Keratinocyte (primary cell): ENCODE measurements around the gene CCR7. TPM values are rescaled to one million over a fixed set of nuclear protein-coding genes. Genes with fewer than 3 reads are reported as not detected.

Source experiments
- DNase-seq: peaks from one replicate; pipeline ENCODE4 v3.0.0-alpha.2; 2011; ENCODE audit warnings: low read depth, missing footprints, low spot score
- FAIRE-seq: peaks from 2 replicates; lab custom pipeline; 2011; peaks lifted over from hg19 to GRCh38; lab: Jason Lieb, UNC
- H2AFZ ChIP-seq: 2 replicates; pipeline ENCODE4 v1.6.0; 2012; ENCODE audit warnings: low read length, control low read depth, inconsistent platforms; ENCODE audit not compliant: control insufficient read depth
- H3K27ac ChIP-seq: 2 replicates; pipeline ENCODE4 v1.5.1; 2011; ENCODE audit warnings: low read length; ENCODE audit not compliant: control insufficient read depth, insufficient read depth
- H3K27me3 ChIP-seq: 3 replicates; pipeline ENCODE4 v1.6.0; 2011; ENCODE audit warnings: low read length; ENCODE audit not compliant: control insufficient read depth, insufficient read depth; ENCODE audit errors: extremely low read depth
- H3K36me3 ChIP-seq, 2 experiments: 2 replicates in 1 of 2; 3 replicates in 1 of 2; pipeline ENCODE4 v1.5.1; 2011; ENCODE audit warnings: low read length in 2 of 2, mild to moderate bottlenecking in 1 of 2; ENCODE audit not compliant: control insufficient read depth in 2 of 2, insufficient read depth in 2 of 2; ENCODE audit errors: extremely low read depth in 1 of 2
- H3K4me1 ChIP-seq: 3 replicates; pipeline ENCODE4 v1.5.1; 2011; ENCODE audit warnings: low read length; ENCODE audit not compliant: control insufficient read depth, insufficient read depth; ENCODE audit errors: extremely low read depth
- H3K4me2 ChIP-seq: 3 replicates; pipeline ENCODE4 v1.6.0; 2011; ENCODE audit warnings: low read depth, low read length; ENCODE audit not compliant: control insufficient read depth, insufficient read depth; ENCODE audit errors: extremely low read depth
- H3K4me3 ChIP-seq, 3 experiments: fragments of 200-600 bp in 1 of 3; sonication (generic) in 1 of 3; 2 replicates in 2 of 3; 3 replicates in 1 of 3; pipeline ENCODE4 v1.5.1; 2011 to 2016; ENCODE audit warnings: low read length in 3 of 3, mild to moderate bottlenecking in 3 of 3, control low read depth in 2 of 3, inconsistent platforms in 1 of 3, low read depth in 1 of 3, mixed read lengths in 1 of 3, mixed run types in 1 of 3, moderate library complexity in 1 of 3; ENCODE audit not compliant: control insufficient read depth in 2 of 3, insufficient read depth in 2 of 3; ENCODE audit errors: extremely low read depth in 1 of 3
- H3K79me2 ChIP-seq: 2 replicates; pipeline ENCODE4 v1.6.0; 2012; ENCODE audit warnings: low read length; ENCODE audit not compliant: control insufficient read depth, insufficient read depth
- H3K9ac ChIP-seq: 3 replicates; pipeline ENCODE4 v1.6.0; 2011; ENCODE audit warnings: low read length; ENCODE audit not compliant: control insufficient read depth, insufficient read depth; ENCODE audit errors: extremely low read depth
- H3K9me1 ChIP-seq: 3 replicates; pipeline ENCODE4 v1.6.0; 2011; ENCODE audit warnings: low read length; ENCODE audit not compliant: control insufficient read depth, insufficient read depth; ENCODE audit errors: extremely low read depth
- H3K9me3 ChIP-seq: 2 replicates; pipeline ENCODE4 v1.5.1; 2012; ENCODE audit warnings: low read depth, low read length; ENCODE audit not compliant: control insufficient read depth
- H4K20me1 ChIP-seq: 3 replicates; pipeline ENCODE4 v1.6.0; 2011; ENCODE audit warnings: low read length; ENCODE audit not compliant: control insufficient read depth, insufficient read depth; ENCODE audit errors: extremely low read depth
- CTCF ChIP-seq, 3 experiments: IDR thresholded peaks in 1 of 3; conservative IDR thresholded peaks in 1 of 3; optimal IDR thresholded peaks in 1 of 3; 2 replicates in 2 of 3; 3 replicates in 1 of 3; pipeline versions ENCODE3 to v1.5.1; 2011; ENCODE audit warnings: low read length in 3 of 3, mild to moderate bottlenecking in 3 of 3, moderate library complexity in 2 of 3, control low read depth in 1 of 3, inconsistent platforms in 1 of 3; ENCODE audit not compliant: insufficient read depth in 2 of 3; ENCODE audit errors: extremely low read depth in 1 of 3
- EZH2 ChIP-seq: IDR thresholded peaks from one replicate; pipeline ENCODE4 v1.6.1; 2012; ENCODE audit warnings: inconsistent platforms, mild to moderate bottlenecking, low read length, moderate library complexity
- dilution Hi-C: fragments of 300-500 bp; cut with MboI; formaldehyde crosslinking; loops from one replicate; pipeline ENCODE4 v1.7.0; 2020; ENCODE audit warnings: low sequenced_read_pairs; ENCODE audit not compliant: extremely low pct_ligation_motif_present
- polyA plus RNA-seq, 5 experiments: library from polyadenylated mRNA; depleted of rRNA in 3 of 5; stranded (reverse) in 3 of 5; stranded (forward) in 1 of 5; unstranded in 1 of 5; fragments of >200 nt; gene quantifications; 1 replicate in 1 of 5; 2 replicates in 3 of 5; 3 replicates in 1 of 5; pipeline versions ENCODE4 v1.2.1 to v1.2.3, GENCODE V29; 2011 to 2012; ENCODE audit warnings: missing spikeins in 2 of 5, low read depth in 1 of 5, low replicate concordance in 1 of 5

Gene CCR7
- polyA plus RNA-seq, 1 donor (not counting 4 experiments of a cell fraction or from before 2014, with no cell fraction given), result 0.16 TPM

DNA sequence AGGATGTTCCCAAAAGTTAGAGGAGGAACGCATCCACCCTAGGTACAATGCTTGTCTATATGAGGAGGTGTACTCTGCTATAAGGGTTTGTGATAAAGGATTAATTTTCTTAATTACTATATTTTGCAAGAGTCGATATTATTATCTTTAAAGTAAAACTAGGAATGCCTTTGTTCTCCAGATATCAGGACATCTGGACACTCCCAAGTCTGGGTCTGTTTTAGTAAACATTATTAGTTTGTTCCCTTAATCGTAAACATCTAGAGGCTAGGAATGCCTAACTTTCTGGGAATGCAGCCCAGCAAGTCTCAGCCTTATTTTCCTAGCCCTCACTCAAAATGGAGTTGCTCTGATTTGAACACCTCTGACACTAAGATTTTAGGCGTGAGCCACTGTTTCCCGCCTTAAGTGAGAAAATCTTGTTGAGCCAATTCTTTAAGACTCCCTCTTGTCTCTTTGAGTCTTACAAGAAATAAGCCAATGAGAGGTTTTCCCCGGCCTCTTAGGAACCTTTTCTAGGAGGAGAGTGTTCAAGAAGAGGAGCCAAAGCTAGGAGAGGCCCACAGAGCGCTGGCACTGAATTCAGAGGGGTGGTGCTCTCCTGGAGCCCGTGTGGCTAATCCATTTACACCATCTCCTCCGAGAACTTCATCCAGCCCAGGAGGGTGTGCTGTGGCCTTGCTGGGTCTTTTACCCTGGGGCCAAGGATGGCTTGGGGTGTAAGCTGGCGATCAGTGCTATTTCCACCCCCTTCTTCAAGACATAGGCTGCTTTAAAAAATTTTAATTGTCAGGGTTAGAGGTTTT, 41.5 kb upstream of the CCR7 start:
- Histone ChIP-seq H3K4me3 (no peak overlapping the region), H3K27ac (no peak overlapping the region), H3K79me2 (no peaks in the 10 kb centered on the region), H4K20me1 (no peaks in the 10 kb centered on the region), H3K9me3 (no peaks in the 10 kb centered on the region), H3K27me3 (peaks cover 35% of the 10 kb centered on the region), H3K9ac (no peak overlapping the region), H3K4me2 (no peak overlapping the region), H2AFZ (no peak overlapping the region), H3K4me1 (no peaks in the 10 kb centered on the region), H3K9me1 (no peaks in the 10 kb centered on the region), H3K36me3 (no peaks in the 10 kb centered on the region)
- no peak for TF ChIP-seq CTCF (optimal IDR thresholded peaks at IDR 0.05 in 1 of 3, IDR thresholded peaks at IDR 0.05 in 1 of 3, conservative IDR thresholded peaks at IDR 0.05 in 1 of 3; ENCODE audit: extremely low read depth in 1 of 3, insufficient read depth in 2 of 3, low read length in 3 of 3)
- TF ChIP-seq EZH2, result no peak
- FAIRE-seq (no peak), DNase-seq (no peak)
- dilution Hi-C loops, result no loop called here

DNA sequence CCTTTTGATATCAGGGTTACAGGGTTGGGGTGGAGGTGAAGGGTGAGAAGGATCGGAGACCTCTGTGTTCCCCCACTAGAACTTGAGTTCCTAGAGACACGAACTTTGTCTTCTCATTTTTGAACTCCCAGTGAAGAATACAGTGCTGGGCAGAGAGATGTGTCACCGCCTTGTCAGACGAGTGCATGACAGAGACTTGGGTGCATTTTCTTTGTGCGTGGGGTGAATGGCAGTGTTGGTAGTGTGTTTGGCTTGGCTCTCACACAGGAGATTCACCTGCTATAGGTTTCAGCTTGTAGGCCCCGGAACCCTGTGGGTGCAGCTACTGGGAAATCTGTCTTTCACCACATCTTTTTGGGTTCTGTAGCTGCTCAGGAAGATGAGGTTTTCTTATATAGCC, 40.0 kb upstream of the CCR7 start:
- Histone ChIP-seq H3K9ac (no peak overlapping the region), H3K36me3 (no peaks in the 10 kb centered on the region), H3K27me3 (peaks cover 22% of the 10 kb centered on the region), H3K4me3 (no peak overlapping the region), H3K4me1 (no peaks in the 10 kb centered on the region), H3K79me2 (no peaks in the 10 kb centered on the region), H3K4me2 (no peak overlapping the region), H3K9me1 (no peaks in the 10 kb centered on the region), H2AFZ (no peak overlapping the region), H3K9me3 (no peaks in the 10 kb centered on the region), H4K20me1 (no peaks in the 10 kb centered on the region), H3K27ac (no peak overlapping the region)
- no peak for DNase-seq
- TF ChIP-seq CTCF (optimal IDR thresholded peaks at IDR 0.05 in 1 of 3, IDR thresholded peaks at IDR 0.05 in 1 of 3, conservative IDR thresholded peaks at IDR 0.05 in 1 of 3; ENCODE audit: extremely low read depth in 1 of 3, insufficient read depth in 2 of 3, low read length in 3 of 3) (no peak), EZH2 (no peak)
- dilution Hi-C loops, result no loop called here
- FAIRE-seq, result no peak
